ENCODE measurements around the gene ZCCHC8. TPM values are rescaled to one million over a fixed set of nuclear protein-coding genes. Genes with fewer than 3 reads are reported as not detected.

Gene ZCCHC8
- total and polyA plus RNA-seq, 2 of the 8 experiments (the other 6 are each of a cell fraction or from before 2014, with no cell fraction given) = 13.8 to 28.9 TPM

DNA sequence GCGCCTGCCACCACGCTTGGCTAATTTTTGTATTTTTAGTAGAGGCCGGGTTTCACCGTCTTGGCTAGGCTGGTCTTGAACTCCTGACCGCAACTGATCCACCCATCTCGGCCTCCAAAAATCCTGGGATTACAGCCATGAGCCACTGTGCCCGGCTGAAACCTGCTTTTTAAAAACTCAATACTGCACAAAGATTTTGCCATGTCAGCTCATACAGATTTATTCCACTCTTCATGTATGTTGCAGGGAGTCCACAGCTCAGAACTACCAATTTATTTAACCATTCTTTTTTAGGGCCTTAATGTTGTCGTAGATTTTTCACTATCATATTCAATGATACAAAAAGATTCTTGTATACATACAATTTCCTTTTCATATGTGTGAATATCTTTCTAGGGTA, 20.0 kb downstream of the ZCCHC8 start:
- no peak overlapping the region for H2BK5ac ChIP-seq (ENCODE audit: low read depth, low read length)
- H4K20me1 ChIP-seq (replicated peaks in 1 of 2; ENCODE audit: control insufficient read depth in 1 of 2, insufficient read depth in 2 of 2, low read length in 2 of 2) = no peaks in the 10 kb centered on the region
- no peaks in the 10 kb centered on the region for H3K9me3 ChIP-seq (ENCODE audit: insufficient read depth in 2 of 2, low read depth in 1 of 2, low read length in 1 of 2)
- no peak overlapping the region for H2BK20ac ChIP-seq (ENCODE audit: low read length)
- FAIRE-seq = no peak
- H3K9ac ChIP-seq (replicated peaks in 1 of 4; ENCODE audit: extremely low read depth in 1 of 4, low read depth in 3 of 4, low read length in 3 of 4) = no peak overlapping the region
- H2BK12ac ChIP-seq (ENCODE audit: low read depth, low read length) = no peak overlapping the region
- peaks cover 12 to 91% (median 54%) of the 10 kb centered on the region in 4 experiments for H3K36me3 ChIP-seq (ENCODE audit: control insufficient read depth in 2 of 4, insufficient read depth in 4 of 4, low read length in 3 of 4)
- no peak overlapping the region for H3K56ac ChIP-seq (replicated peaks; ENCODE audit: insufficient read length, low read depth, low read length)
- no peak overlapping the region for H3K4ac ChIP-seq (replicated peaks; ENCODE audit: insufficient read length, low read depth, low read length)
- H2BK15ac ChIP-seq (ENCODE audit: low read length) = no peak overlapping the region
- H3K23me2 ChIP-seq (ENCODE audit: low read depth, low read length) = no peaks in the 10 kb centered on the region
- DNase-seq (ENCODE audit: low read depth in 1 of 2, low spot score in 2 of 2) = no peak
- no peaks in the 10 kb centered on the region for H3K4me1 ChIP-seq (replicated peaks in 1 of 4; ENCODE audit: control insufficient read depth in 3 of 4, insufficient read depth in 4 of 4, low read length in 3 of 4)
- no peaks in the 10 kb centered on the region for H3K79me2 ChIP-seq (ENCODE audit: control insufficient read depth in 1 of 2, insufficient read depth in 2 of 2, low read length in 2 of 2)
- no peak overlapping the region for H4K91ac ChIP-seq (replicated peaks; ENCODE audit: insufficient read length, low read length)
- ChIA-PET CTCF (ENCODE audit: partially characterized antibody) (interaction anchor here (0.6 to 1.7 kb wide), 4 partner anchors 10 to 144 kb away, joined by 3 to 9 read pairs (median 4); no protein-coding TSS in a partner anchor), POLR2A (ENCODE audit: partially characterized antibody) (interaction anchor here (0.8 to 1.6 kb wide), 5 partner anchors 9 to 20 kb away, joined by 3 to 4 read pairs (median 3); partner anchors contain the start of gene ZCCHC8)
- H3K4me3 ChIP-seq (ENCODE audit: extremely low read depth in 1 of 4, insufficient read depth in 2 of 4, low read depth in 3 of 4, low read length in 4 of 4) = no peak overlapping the region
- WGBS, 2 experiments (ENCODE audit: extremely low coverage in 1 of 2, insufficient coverage in 1 of 2, insufficient read length in 1 of 2, insufficient replicate concordance in 2 of 2, low coverage in 1 of 2, low lambda C conversion rate in 2 of 2, missing lambda C conversion rate in 1 of 2) = 89% methylated on average over 8 of the region's 8 CpGs; no CpG with 5 or more reads in 1 of the 2 experiments
- H3K14ac ChIP-seq (ENCODE audit: insufficient read length) = no peak overlapping the region
- H3K18ac ChIP-seq (ENCODE audit: extremely low read depth, low read length) = no peak overlapping the region
- no peak overlapping the region for H3K27ac ChIP-seq (ENCODE audit: low read depth, low read length)
- H4K8ac ChIP-seq (ENCODE audit: extremely low read depth, insufficient read depth, low read length) = no peak overlapping the region
- H3K4me2 ChIP-seq (ENCODE audit: insufficient read depth in 1 of 2, low read depth in 2 of 2, low read length in 2 of 2) = no peak overlapping the region
- H3K27me3 ChIP-seq (replicated peaks in 1 of 4; ENCODE audit: control insufficient read depth in 3 of 4, extremely low read depth in 1 of 4, insufficient read depth in 3 of 4, low read length in 3 of 4) = no peaks in the 10 kb centered on the region
- H3K23ac ChIP-seq (ENCODE audit: insufficient read length) = no peak overlapping the region
- H2AFZ ChIP-seq (ENCODE audit: low read length) = no peak overlapping the region
- no peak overlapping the region for H4K5ac ChIP-seq (ENCODE audit: insufficient read length, low read depth, low read length)
- no peaks in the 10 kb centered on the region for H3K79me1 ChIP-seq (ENCODE audit: low read depth, low read length)
- H2BK120ac ChIP-seq (replicated peaks; ENCODE audit: low read depth, low read length) = no peak overlapping the region
- no peak overlapping the region for H2AK5ac ChIP-seq (ENCODE audit: low read depth, low read length)
- TF ChIP-seq SRF (IDR thresholded peaks at IDR 0.05; ENCODE audit: low read depth, low read length) (no peak), SIN3A (conservative IDR thresholded peaks at IDR 0.05 in 1 of 2, IDR thresholded peaks at IDR 0.05 in 1 of 2; ENCODE audit: low read depth in 1 of 2, low read length in 2 of 2) (no peak), SAP30 (IDR thresholded peaks at IDR 0.05; ENCODE audit: insufficient read depth, insufficient replicate concordance, low read length) (no peak), CEBPB (IDR thresholded peaks at IDR 0.05; ENCODE audit: low read depth, low read length) (no peak), NRF1 (IDR thresholded peaks at IDR 0.05; ENCODE audit: low read depth, low read length) (no peak), TCF12 (IDR thresholded peaks at IDR 0.05; ENCODE audit: low read depth, low read length) (no peak)
- TF ChIP-seq, protein P1, sequence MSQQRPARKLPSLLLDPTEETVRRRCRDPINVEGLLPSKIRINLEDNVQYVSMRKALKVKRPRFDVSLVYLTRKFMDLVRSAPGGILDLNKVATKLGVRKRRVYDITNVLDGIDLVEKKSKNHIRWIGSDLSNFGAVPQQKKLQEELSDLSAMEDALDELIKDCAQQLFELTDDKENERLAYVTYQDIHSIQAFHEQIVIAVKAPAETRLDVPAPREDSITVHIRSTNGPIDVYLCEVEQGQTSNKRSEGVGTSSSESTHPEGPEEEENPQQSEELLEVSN (IDR thresholded peaks at IDR 0.05) = no peak

All from H1 (cell line).